Tibial nerve (tissue), 3 donors: ENCODE results near the gene RNF44.

Experiments
- CTCF ChIP-seq, 5 experiments: fragments of 200-600 bp in 3 of 5; fragments of 450-650 bp in 2 of 5; sonication (generic) in 3 of 5; IDR thresholded peaks; one replicate each; pipeline ENCODE4 v1.5.1; 2016 to 2019; ENCODE audit warnings: antibody characterized with exemption in 5 of 5, mild to moderate bottlenecking in 3 of 5, moderate library complexity in 2 of 5
- POLR2A ChIP-seq, 2 donors: fragments of 450-650 bp; IDR thresholded peaks; one replicate each; pipeline ENCODE4 v1.6.1; 2017; ENCODE audit warnings: antibody characterized with exemption in 2 of 2, mild to moderate bottlenecking in 2 of 2, moderate library complexity in 2 of 2

- TF ChIP-seq POLR2A (IDR thresholded peaks at IDR 0.05), result peak in 1 of 2 donors; percentile 66
- peak in 1 of 5 experiments; percentile 39 for TF ChIP-seq CTCF (IDR thresholded peaks at IDR 0.05)
Observed at GRCh38 chr5:176537554-176538229, 490 bp upstream of the RNF44 start.
